ENCODE measurements around the gene GOT1. TPM values are rescaled to one million over a fixed set of nuclear protein-coding genes. Genes with fewer than 3 reads are reported as not detected.

The GOT1 gene
- total RNA-seq, 1 experiment from 2014 or later = 56.8 TPM

GRCh38 chr10:99368646-99369045, 61.8 kb downstream of the GOT1 start (continued):
- TF ChIP-seq AFF4 (CRISPR knock-in tag; IDR thresholded peaks at IDR 0.05; ENCODE audit: borderline replicate concordance) = no peak
- TF ChIP-seq CBFB (CRISPR knock-in tag; IDR thresholded peaks at IDR 0.05; ENCODE audit: low read depth) = no peak
- TF ChIP-seq NFATC4 (CRISPR knock-in tag; IDR thresholded peaks at IDR 0.05) = no peak
- no peak for TF ChIP-seq NR1H2 (CRISPR knock-in tag; IDR thresholded peaks at IDR 0.05)
- no peak for TF ChIP-seq ETV6 (CRISPR knock-in tag; IDR thresholded peaks at IDR 0.05)

DNA sequence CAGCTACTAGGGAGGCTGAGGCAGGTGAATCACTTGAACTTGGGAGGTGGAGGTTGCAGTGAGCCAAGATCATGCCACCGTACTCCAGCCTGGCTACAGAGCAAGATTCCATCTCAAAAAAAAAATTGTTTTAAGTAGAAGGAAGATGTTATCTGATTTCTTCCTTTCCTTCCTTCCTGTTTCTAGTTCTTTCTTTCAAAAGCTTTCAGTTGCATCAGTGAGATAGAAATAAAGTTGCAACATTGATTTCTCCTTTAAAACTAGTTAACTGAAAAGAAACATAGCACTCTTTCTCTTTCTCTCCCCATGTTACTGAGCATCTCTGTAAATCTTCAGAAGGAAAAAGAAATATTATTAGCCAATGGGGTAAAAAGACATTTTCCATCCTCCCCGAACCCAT, 63.8 kb downstream of the GOT1 start:
- TF ChIP-seq CBFB (CRISPR knock-in tag; IDR thresholded peaks at IDR 0.05; ENCODE audit: low read depth) = no peak
- TF ChIP-seq CTCF (IDR thresholded peaks at IDR 0.05) = no peak
- TF ChIP-seq EMX1 (CRISPR knock-in tag; IDR thresholded peaks at IDR 0.05) = no peak
- TF ChIP-seq SMAD4 (CRISPR knock-in tag; IDR thresholded peaks at IDR 0.05) = no peak
- TF ChIP-seq FOXJ3 (CRISPR knock-in tag; IDR thresholded peaks at IDR 0.05; ENCODE audit: borderline replicate concordance) = no peak
- no peak for TF ChIP-seq NFATC4 (CRISPR knock-in tag; IDR thresholded peaks at IDR 0.05)
- no peak for TF ChIP-seq AR (CRISPR knock-in tag; IDR thresholded peaks at IDR 0.05)
- TF ChIP-seq, protein P1, sequence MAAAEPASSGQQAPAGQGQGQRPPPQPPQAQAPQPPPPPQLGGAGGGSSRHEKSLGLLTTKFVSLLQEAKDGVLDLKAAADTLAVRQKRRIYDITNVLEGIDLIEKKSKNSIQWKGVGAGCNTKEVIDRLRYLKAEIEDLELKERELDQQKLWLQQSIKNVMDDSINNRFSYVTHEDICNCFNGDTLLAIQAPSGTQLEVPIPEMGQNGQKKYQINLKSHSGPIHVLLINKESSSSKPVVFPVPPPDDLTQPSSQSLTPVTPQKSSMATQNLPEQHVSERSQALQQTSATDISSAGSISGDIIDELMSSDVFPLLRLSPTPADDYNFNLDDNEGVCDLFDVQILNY (CRISPR knock-in tag; IDR thresholded peaks at IDR 0.05) = no peak
- no peak for TF ChIP-seq NFE2L1 (CRISPR knock-in tag; IDR thresholded peaks at IDR 0.05)
- TF ChIP-seq PRRX2 (CRISPR knock-in tag; IDR thresholded peaks at IDR 0.05) = no peak
- TF ChIP-seq NR3C1 (CRISPR knock-in tag; conservative IDR thresholded peaks at IDR 0.05; ENCODE audit: low read depth) = no peak
- TF ChIP-seq MXD4 (CRISPR knock-in tag; IDR thresholded peaks at IDR 0.05; ENCODE audit: borderline replicate concordance) = no peak
- no peak for TF ChIP-seq TEAD1 (CRISPR knock-in tag; IDR thresholded peaks at IDR 0.05)
- no peak for TF ChIP-seq SP1 (CRISPR knock-in tag; conservative IDR thresholded peaks at IDR 0.05)
- TF ChIP-seq ZNF396 (CRISPR knock-in tag; IDR thresholded peaks at IDR 0.05; ENCODE audit: borderline replicate concordance) = no peak
- TF ChIP-seq, protein P2, sequence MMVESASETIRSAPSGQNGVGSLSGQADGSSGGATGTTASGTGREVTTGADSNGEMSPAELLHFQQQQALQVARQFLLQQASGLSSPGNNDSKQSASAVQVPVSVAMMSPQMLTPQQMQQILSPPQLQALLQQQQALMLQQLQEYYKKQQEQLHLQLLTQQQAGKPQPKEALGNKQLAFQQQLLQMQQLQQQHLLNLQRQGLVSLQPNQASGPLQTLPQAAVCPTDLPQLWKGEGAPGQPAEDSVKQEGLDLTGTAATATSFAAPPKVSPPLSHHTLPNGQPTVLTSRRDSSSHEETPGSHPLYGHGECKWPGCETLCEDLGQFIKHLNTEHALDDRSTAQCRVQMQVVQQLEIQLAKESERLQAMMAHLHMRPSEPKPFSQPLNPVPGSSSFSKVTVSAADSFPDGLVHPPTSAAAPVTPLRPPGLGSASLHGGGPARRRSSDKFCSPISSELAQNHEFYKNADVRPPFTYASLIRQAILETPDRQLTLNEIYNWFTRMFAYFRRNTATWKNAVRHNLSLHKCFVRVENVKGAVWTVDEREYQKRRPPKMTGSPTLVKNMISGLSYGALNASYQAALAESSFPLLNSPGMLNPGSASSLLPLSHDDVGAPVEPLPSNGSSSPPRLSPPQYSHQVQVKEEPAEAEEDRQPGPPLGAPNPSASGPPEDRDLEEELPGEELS (CRISPR knock-in tag; IDR thresholded peaks at IDR 0.05) = no peak
- TF ChIP-seq, protein P3, sequence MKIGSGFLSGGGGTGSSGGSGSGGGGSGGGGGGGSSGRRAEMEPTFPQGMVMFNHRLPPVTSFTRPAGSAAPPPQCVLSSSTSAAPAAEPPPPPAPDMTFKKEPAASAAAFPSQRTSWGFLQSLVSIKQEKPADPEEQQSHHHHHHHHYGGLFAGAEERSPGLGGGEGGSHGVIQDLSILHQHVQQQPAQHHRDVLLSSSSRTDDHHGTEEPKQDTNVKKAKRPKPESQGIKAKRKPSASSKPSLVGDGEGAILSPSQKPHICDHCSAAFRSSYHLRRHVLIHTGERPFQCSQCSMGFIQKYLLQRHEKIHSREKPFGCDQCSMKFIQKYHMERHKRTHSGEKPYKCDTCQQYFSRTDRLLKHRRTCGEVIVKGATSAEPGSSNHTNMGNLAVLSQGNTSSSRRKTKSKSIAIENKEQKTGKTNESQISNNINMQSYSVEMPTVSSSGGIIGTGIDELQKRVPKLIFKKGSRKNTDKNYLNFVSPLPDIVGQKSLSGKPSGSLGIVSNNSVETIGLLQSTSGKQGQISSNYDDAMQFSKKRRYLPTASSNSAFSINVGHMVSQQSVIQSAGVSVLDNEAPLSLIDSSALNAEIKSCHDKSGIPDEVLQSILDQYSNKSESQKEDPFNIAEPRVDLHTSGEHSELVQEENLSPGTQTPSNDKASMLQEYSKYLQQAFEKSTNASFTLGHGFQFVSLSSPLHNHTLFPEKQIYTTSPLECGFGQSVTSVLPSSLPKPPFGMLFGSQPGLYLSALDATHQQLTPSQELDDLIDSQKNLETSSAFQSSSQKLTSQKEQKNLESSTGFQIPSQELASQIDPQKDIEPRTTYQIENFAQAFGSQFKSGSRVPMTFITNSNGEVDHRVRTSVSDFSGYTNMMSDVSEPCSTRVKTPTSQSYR (CRISPR knock-in tag; IDR thresholded peaks at IDR 0.05) = no peak
- CTCF ChIA-PET = no interaction called here

More for the DNA sequence above, 63.8 kb downstream of the GOT1 start:
- Mint-ChIP-seq H3K9me3 (no peaks in the 10 kb centered on the region), H3K4me3 (no peak overlapping the region), H3K4me1 (peaks cover 2% of the 10 kb centered on the region), H3K36me3 (no peaks in the 10 kb centered on the region), H3K27ac (no peak overlapping the region), H3K27me3 (ENCODE audit: low read depth) (no peaks in the 10 kb centered on the region; the same call in none of the 2 replicates)
- DNase-seq (ENCODE audit: low spot score) (no peak), ATAC-seq (no peak)
- POLR2A ChIA-PET = no interaction called here
